Measurements from ENCODE around the gene PTPRG. TPM values are rescaled to one million over a fixed set of nuclear protein-coding genes. Genes with fewer than 3 reads are reported as not detected.

Gene PTPRG
- total RNA-seq, 6 experiments from 2014 or later, result 11.7 to 27.8 (median 14.7) TPM

GRCh38 chr3:61821823-61822251 lies 260.5 kb downstream of the PTPRG start:
- WGBS (ENCODE audit: insufficient coverage, low coverage, low lambda C conversion rate, missing lambda C conversion rate), result 13% methylated on average over 1 of the region's 1 CpG
- TF ChIP-seq POLR2A (IDR thresholded peaks at IDR 0.05) (no peak), CTCF (IDR thresholded peaks at IDR 0.05) (no peak)
- intact Hi-C loops (cut with DNase I), result no loop called here
- no peak overlapping the region for H3K4me3 ChIP-seq
- DNase-seq (no peak), ATAC-seq (peak; percentile 30 to 66 (median 44))
- no peak overlapping the region for H3K27ac ChIP-seq
- H3K9me3 ChIP-seq, result no peaks in the 10 kb centered on the region
- no peaks in the 10 kb centered on the region for H3K27me3 ChIP-seq
- peaks cover 0 to 7% (median 0%) of the 10 kb centered on the region in 4 donors for H3K4me1 ChIP-seq
- no peaks in the 10 kb centered on the region for H3K36me3 ChIP-seq

- no peaks in the 10 kb centered on the region for H3K36me3 ChIP-seq
- TF ChIP-seq CTCF (IDR thresholded peaks at IDR 0.05) (no peak), POLR2A (IDR thresholded peaks at IDR 0.05) (no peak)
- no peaks in the 10 kb centered on the region for H3K9me3 ChIP-seq
- DNase-seq, result no peak
- intact Hi-C loops (cut with DNase I), result no loop called here
- H3K27me3 ChIP-seq, result no peaks in the 10 kb centered on the region
- no peak overlapping the region for H3K4me3 ChIP-seq
- no peak for ATAC-seq
- WGBS (ENCODE audit: insufficient coverage, low coverage, low lambda C conversion rate, missing lambda C conversion rate), result 89% methylated on average over 2 of the region's 2 CpGs
- no peak overlapping the region for H3K27ac ChIP-seq
- peaks cover 0 to 7% (median 0%) of the 10 kb centered on the region in 4 donors for H3K4me1 ChIP-seq
These were observed 261.2 kb downstream of the PTPRG start for GRCh38 chr3:61822588-61822987.

- DNase-seq (no peak), ATAC-seq (peak in 2 of 4 donors; percentile 21 to 27)
- Histone ChIP-seq H3K9me3 (no peaks in the 10 kb centered on the region), H3K4me1 (peaks cover 0 to 24% (median 0%) of the 10 kb centered on the region in 4 donors), H3K4me3 (no peak overlapping the region), H3K27me3 (no peaks in the 10 kb centered on the region), H3K36me3 (no peaks in the 10 kb centered on the region), H3K27ac (no peak overlapping the region)
- 83% methylated on average over 2 of the region's 2 CpGs for WGBS (ENCODE audit: insufficient coverage, low coverage, low lambda C conversion rate, missing lambda C conversion rate)
- intact Hi-C loops (cut with DNase I), result no loop called here
- TF ChIP-seq POLR2A (IDR thresholded peaks at IDR 0.05), result no peak
- no peak for TF ChIP-seq CTCF (IDR thresholded peaks at IDR 0.05)
These were observed 263.3 kb downstream of the PTPRG start for GRCh38 chr3:61824553-61825135.

- ATAC-seq, result no peak
- TF ChIP-seq POLR2A (IDR thresholded peaks at IDR 0.05) (no peak), CTCF (IDR thresholded peaks at IDR 0.05) (no peak)
- no peaks in the 10 kb centered on the region for H3K27me3 ChIP-seq
- no peaks in the 10 kb centered on the region for H3K36me3 ChIP-seq
- no peak overlapping the region for H3K4me3 ChIP-seq
- intact Hi-C loops (cut with DNase I), result no loop called here
- no peak for DNase-seq
- no peak overlapping the region for H3K27ac ChIP-seq
- H3K4me1 ChIP-seq, result peaks cover 0 to 29% (median 0%) of the 10 kb centered on the region in 4 donors
- no peaks in the 10 kb centered on the region for H3K9me3 ChIP-seq
- 92% methylated on average over 5 of the region's 5 CpGs for WGBS (ENCODE audit: insufficient coverage, low coverage, low lambda C conversion rate, missing lambda C conversion rate)
These were observed 264.8 kb downstream of the PTPRG start for GRCh38 chr3:61826161-61826560.

Data from right lobe of liver (tissue), 6 donors.